OCI-LY3 (cell line): ENCODE data around the gene ABHD8.

Source experiments
- EZH2phosphoT487 ChIP-seq: fragments of 200-600 bp; shearing (Covaris generic); IDR thresholded peaks from 2 replicates; pipeline ENCODE4 v1.6.1; 2018; ENCODE audit warnings: antibody characterized with exemption, mixed run types, low read depth
- TF ChIP-seq, protein P1 (sequence below): fragments of 200-600, 300-600 bp; sonication (generic); IDR thresholded peaks from 2 replicates; pipeline ENCODE4 v1.5.1; 2014; ENCODE audit warnings: antibody characterized with exemption, low read length, low read depth

DNA sequence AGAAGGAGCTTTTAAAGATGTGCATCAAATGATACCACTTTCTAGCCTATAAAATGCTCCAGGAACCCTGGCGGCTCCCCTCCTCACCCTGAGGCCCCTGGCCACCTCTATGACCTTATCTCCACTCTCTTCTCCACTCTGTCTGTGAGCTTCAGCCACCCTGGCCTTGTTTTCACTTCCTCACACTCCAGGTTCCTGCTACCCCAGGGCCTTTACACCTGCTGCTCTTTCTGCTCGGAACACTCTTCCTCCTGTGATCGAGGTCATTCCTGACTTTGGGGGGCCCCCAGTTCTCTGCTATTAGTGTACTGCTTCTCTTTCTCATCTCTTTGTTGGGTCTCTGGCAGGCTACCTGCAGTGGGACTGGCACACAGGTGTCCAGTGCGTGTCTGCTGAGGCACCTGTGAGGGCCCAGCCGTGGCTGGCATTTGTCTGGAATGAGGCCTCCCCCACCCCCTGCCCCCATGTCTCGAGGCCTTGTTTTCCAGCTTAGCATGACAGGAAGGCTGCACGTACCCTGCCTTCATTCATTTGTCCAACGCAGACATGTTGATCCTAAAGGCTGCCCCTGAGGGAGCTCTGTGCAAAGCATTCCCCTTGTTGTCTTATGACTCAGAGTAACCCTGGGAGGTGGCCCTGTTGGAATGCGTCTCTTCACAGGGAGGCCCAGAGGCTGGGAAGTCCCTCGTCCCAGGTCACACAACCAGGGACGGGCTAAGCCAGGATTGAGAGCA is 8.4 kb upstream of the ABHD8 start:
- TF ChIP-seq, protein P1, sequence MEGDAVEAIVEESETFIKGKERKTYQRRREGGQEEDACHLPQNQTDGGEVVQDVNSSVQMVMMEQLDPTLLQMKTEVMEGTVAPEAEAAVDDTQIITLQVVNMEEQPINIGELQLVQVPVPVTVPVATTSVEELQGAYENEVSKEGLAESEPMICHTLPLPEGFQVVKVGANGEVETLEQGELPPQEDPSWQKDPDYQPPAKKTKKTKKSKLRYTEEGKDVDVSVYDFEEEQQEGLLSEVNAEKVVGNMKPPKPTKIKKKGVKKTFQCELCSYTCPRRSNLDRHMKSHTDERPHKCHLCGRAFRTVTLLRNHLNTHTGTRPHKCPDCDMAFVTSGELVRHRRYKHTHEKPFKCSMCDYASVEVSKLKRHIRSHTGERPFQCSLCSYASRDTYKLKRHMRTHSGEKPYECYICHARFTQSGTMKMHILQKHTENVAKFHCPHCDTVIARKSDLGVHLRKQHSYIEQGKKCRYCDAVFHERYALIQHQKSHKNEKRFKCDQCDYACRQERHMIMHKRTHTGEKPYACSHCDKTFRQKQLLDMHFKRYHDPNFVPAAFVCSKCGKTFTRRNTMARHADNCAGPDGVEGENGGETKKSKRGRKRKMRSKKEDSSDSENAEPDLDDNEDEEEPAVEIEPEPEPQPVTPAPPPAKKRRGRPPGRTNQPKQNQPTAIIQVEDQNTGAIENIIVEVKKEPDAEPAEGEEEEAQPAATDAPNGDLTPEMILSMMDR: no peak
- TF ChIP-seq EZH2phosphoT487: no peak
